Activated CD4-positive, alpha-beta T cell treated with anti-CD3 and anti-CD28 coated beads for 36 hours (primary cell): ENCODE measurements around the gene FAM228B. TPM values are rescaled to one million over a fixed set of nuclear protein-coding genes. Genes with fewer than 3 reads are reported as not detected.
"Not testable (repeated sequence)": the region's sequence is repeated elsewhere in the genome, so short reads cannot be mapped to it uniquely, and the experiment has no call there.

Experiments used
- ATAC-seq: fragments of 200-7000 bp; cut with Tn5 transposase; one replicate; pipeline ENCODE4 v1.10.0; 2021; ENCODE audit warnings: mild to moderate bottlenecking, moderate library complexity
- CTCF ChIA-PET: fragments of 350-600 bp; sonication (Branson Sonifier 250); formaldehyde crosslinking; loops from one replicate; lab custom pipeline; 2021; ENCODE audit warnings: antibody characterized with exemption; lab: Charles Lee
- POLR2A ChIA-PET: fragments of 350-600 bp; sonication (Branson Sonifier 250); formaldehyde crosslinking; loops from one replicate; lab custom pipeline; 2021; ENCODE audit warnings: antibody characterized with exemption, inconsistent platforms; lab: Charles Lee
- DNase-seq: peaks from one replicate; pipeline ENCODE4 v3.0.0-alpha.2; 2020
- H3K27ac Mint-ChIP-seq: one replicate; pipeline ENCODE4 v1.8.0; 2021; ENCODE audit warnings: mixed read lengths
- H3K27me3 Mint-ChIP-seq: one replicate; pipeline ENCODE4 v1.8.0; 2021; ENCODE audit warnings: mixed read lengths
- H3K36me3 Mint-ChIP-seq: one replicate; pipeline ENCODE4 v1.8.0; 2021; ENCODE audit warnings: low read depth, mixed read lengths
- H3K4me1 Mint-ChIP-seq: one replicate; pipeline ENCODE4 v1.8.0; 2021; ENCODE audit warnings: mixed read lengths
- H3K4me3 Mint-ChIP-seq: one replicate; pipeline ENCODE4 v1.8.0; 2021; ENCODE audit warnings: mild to moderate bottlenecking, moderate library complexity, mixed read lengths
- H3K9me3 Mint-ChIP-seq: one replicate; pipeline ENCODE4 v1.8.0; 2021; ENCODE audit warnings: low read depth, mixed read lengths
- intact Hi-C, 2 experiments: fragments of 100-400 bp; cut with DNase I in 1 of 2; cut with micrococcal nuclease in 1 of 2; formaldehyde crosslinking; loops; one replicate each; pipeline versions ENCODE4 v1.14.2 to v1.15.1; 2022 to 2024; cut with DNase I, micrococcal nuclease
- total RNA-seq, 2 experiments: library from RNA; stranded (reverse); gene quantifications; one replicate each; pipeline ENCODE4 v1.2.3, GENCODE V29; 2021

The FAM228B gene
- total RNA-seq, 2 experiments from 2014 or later: 5.2 to 10.5 TPM

GRCh38 chr2:24115057-24115456, 8.2 kb upstream of the FAM228B start:
- Mint-ChIP-seq H3K27me3 (no peaks in the 10 kb centered on the region), H3K9me3 (no peaks in the 10 kb centered on the region), H3K4me3 (no peak overlapping the region), H3K36me3 (no peaks in the 10 kb centered on the region), H3K27ac (no peak overlapping the region), H3K4me1 (no peaks in the 10 kb centered on the region)
- CTCF ChIA-PET: interaction anchor here (0.8 to 1.0 kb wide), 2 partner anchors 31 to 115 kb away, joined by 4 read pairs; partner anchors contain the start of gene TP53I3
- DNase-seq (no peak), ATAC-seq (no peak)
- POLR2A ChIA-PET: no interaction called here
- intact Hi-C loops: no loop called here

- intact Hi-C loops: no loop called here
- H3K4me3 Mint-ChIP-seq: no peak overlapping the region
- no peak overlapping the region for H3K27ac Mint-ChIP-seq
- DNase-seq: no peak
- CTCF ChIA-PET: no interaction called here
- no peaks in the 10 kb centered on the region for H3K27me3 Mint-ChIP-seq
- no peaks in the 10 kb centered on the region for H3K36me3 Mint-ChIP-seq
- H3K4me1 Mint-ChIP-seq: peaks cover 3% of the 10 kb centered on the region
- ATAC-seq: no peak
- H3K9me3 Mint-ChIP-seq: no peaks in the 10 kb centered on the region
- POLR2A ChIA-PET: no interaction called here
Observed at GRCh38 chr2:24117902-24118301, 5.4 kb upstream of the FAM228B start.

- ChIA-PET POLR2A (interaction anchor here (0.6 kb wide), 1 partner anchor 268 kb away, joined by 3 read pairs; no protein-coding TSS in a partner anchor), CTCF (interaction anchor here (1.3 kb wide), 1 partner anchor 43 kb away, joined by 5 read pairs; no protein-coding TSS in a partner anchor)
- intact Hi-C loops: no loop called here
- no peaks in the 10 kb centered on the region for H3K36me3 Mint-ChIP-seq
- H3K27me3 Mint-ChIP-seq: no peaks in the 10 kb centered on the region
- no peak for DNase-seq
- H3K4me3 Mint-ChIP-seq: no peak overlapping the region
- ATAC-seq: no peak
- H3K9me3 Mint-ChIP-seq: no peaks in the 10 kb centered on the region
- no peak overlapping the region for H3K27ac Mint-ChIP-seq
- peaks cover 9% of the 10 kb centered on the region for H3K4me1 Mint-ChIP-seq
Observed at GRCh38 chr2:24121066-24121465, 2.2 kb upstream of the FAM228B start.

GRCh38 chr2:24121469-24121868, 1.8 kb upstream of the FAM228B start:
- Mint-ChIP-seq H3K27me3 (no peaks in the 10 kb centered on the region), H3K4me3 (no peak overlapping the region), H3K36me3 (no peaks in the 10 kb centered on the region), H3K9me3 (no peaks in the 10 kb centered on the region), H3K4me1 (peaks cover 9% of the 10 kb centered on the region), H3K27ac (no peak overlapping the region)
- no peak for ATAC-seq
- POLR2A ChIA-PET: interaction anchor here (0.6 kb wide), 1 partner anchor 267 kb away, joined by 3 read pairs; no protein-coding TSS in a partner anchor
- intact Hi-C loops: no loop called here
- no peak for DNase-seq
- CTCF ChIA-PET: interaction anchor here (1.3 kb wide), 1 partner anchor 42 kb away, joined by 5 read pairs; no protein-coding TSS in a partner anchor

GRCh38 chr2:24122366-24123194, 689 bp upstream of the FAM228B start:
- no peak for ATAC-seq
- intact Hi-C loops: loop anchor here in 1 of 2 experiments (1.0 kb wide), 1 partner anchor 46 kb away; the partner anchor contains the start of gene SF3B6
- no peaks in the 10 kb centered on the region for H3K36me3 Mint-ChIP-seq
- ChIA-PET CTCF (interaction anchor here (0.8 to 3.0 kb wide), 5 partner anchors 11 to 41 kb away, joined by 3 to 14 read pairs (median 4); partner anchors contain the start of gene TP53I3), POLR2A (interaction anchor here (0.6 kb wide), 1 partner anchor 997 kb away, joined by 11 read pairs; no protein-coding TSS in a partner anchor)
- H3K4me3 Mint-ChIP-seq: peak overlapping the region; percentile 75
- no peaks in the 10 kb centered on the region for H3K27me3 Mint-ChIP-seq
- DNase-seq: no peak
- H3K27ac Mint-ChIP-seq: peak overlapping the region; percentile 73
- no peaks in the 10 kb centered on the region for H3K9me3 Mint-ChIP-seq
- peaks cover 9% of the 10 kb centered on the region for H3K4me1 Mint-ChIP-seq

GRCh38 chr2:24123922-24124580, 782 bp downstream of the FAM228B start:
- DNase-seq (no peak), ATAC-seq (no peak)
- H3K27ac Mint-ChIP-seq: peak overlapping the region; percentile 78
- H3K27me3 Mint-ChIP-seq: no peaks in the 10 kb centered on the region
- H3K9me3 Mint-ChIP-seq: no peaks in the 10 kb centered on the region
- ChIA-PET CTCF (interaction anchor here (0.6 to 3.0 kb wide), 4 partner anchors 10 to 314 kb away, joined by 3 to 14 read pairs (median 4); partner anchors contain the start of gene TP53I3), POLR2A (interaction anchor here (1.1 to 1.6 kb wide), 2 partner anchors 77 to 197 kb away, joined by 4 to 5 read pairs; partner anchors contain the start of genes ATAD2B and WDCP)
- peak overlapping the region; percentile 75 for H3K4me3 Mint-ChIP-seq
- H3K36me3 Mint-ChIP-seq: peaks cover 2% of the 10 kb centered on the region
- intact Hi-C loops: loop anchor here in 1 of 2 experiments (1.0 kb wide), 1 partner anchor 48 kb away; the partner anchor contains the start of gene SF3B6
- peaks cover 9% of the 10 kb centered on the region for H3K4me1 Mint-ChIP-seq

GRCh38 chr2:24125956-24126355, 2.7 kb downstream of the FAM228B start:
- CTCF ChIA-PET: interaction anchor here (0.9 to 1.0 kb wide), 2 partner anchors 18 to 38 kb away, joined by 3 read pairs; no protein-coding TSS in a partner anchor
- Mint-ChIP-seq H3K4me3 (no peak overlapping the region), H3K27me3 (no peaks in the 10 kb centered on the region), H3K27ac (no peak overlapping the region), H3K36me3 (peaks cover 2% of the 10 kb centered on the region), H3K9me3 (no peaks in the 10 kb centered on the region), H3K4me1 (peaks cover 9% of the 10 kb centered on the region)
- no peak for ATAC-seq
- intact Hi-C loops: no loop called here
- no peak for DNase-seq
- POLR2A ChIA-PET: interaction anchor here (0.9 kb wide), 1 partner anchor 9 kb away, joined by 3 read pairs; no protein-coding TSS in a partner anchor

- H3K9me3 Mint-ChIP-seq: peaks cover 6% of the 10 kb centered on the region
- intact Hi-C loops: no loop called here
- H3K4me1 Mint-ChIP-seq: no peaks in the 10 kb centered on the region
- H3K27me3 Mint-ChIP-seq: no peaks in the 10 kb centered on the region
- no peak for DNase-seq
- no peak overlapping the region for H3K4me3 Mint-ChIP-seq
- CTCF ChIA-PET: no interaction called here
- H3K36me3 Mint-ChIP-seq: peaks cover 8% of the 10 kb centered on the region
- H3K27ac Mint-ChIP-seq: no peak overlapping the region
- POLR2A ChIA-PET: no interaction called here
- ATAC-seq: no peak
Observed at GRCh38 chr2:24132543-24132942, 9.3 kb downstream of the FAM228B start.

GRCh38 chr2:24140305-24140704, 17.0 kb downstream of the FAM228B start:
- H3K4me1 Mint-ChIP-seq, H3K27me3 Mint-ChIP-seq, ATAC-seq, H3K9me3 Mint-ChIP-seq, intact Hi-C loops, DNase-seq, H3K4me3 Mint-ChIP-seq, CTCF ChIA-PET, H3K27ac Mint-ChIP-seq, H3K36me3 Mint-ChIP-seq: not testable (repeated sequence)
- POLR2A ChIA-PET: interaction anchor here (0.8 kb wide), 1 partner anchor 166 kb away, joined by 4 read pairs; no protein-coding TSS in a partner anchor

- Mint-ChIP-seq H3K4me3 (no peak overlapping the region), H3K27me3 (no peaks in the 10 kb centered on the region), H3K27ac (no peak overlapping the region), H3K36me3 (peaks cover 12% of the 10 kb centered on the region), H3K4me1 (no peaks in the 10 kb centered on the region), H3K9me3 (peaks cover 16% of the 10 kb centered on the region)
- ATAC-seq (no peak), DNase-seq (no peak)
- intact Hi-C loops: no loop called here
- CTCF ChIA-PET: interaction anchor here (1.2 kb wide), 1 partner anchor 64 kb away, joined by 3 read pairs; no protein-coding TSS in a partner anchor
- POLR2A ChIA-PET: no interaction called here
Observed at GRCh38 chr2:24147364-24147763, 24.1 kb downstream of the FAM228B start.
